Measurements from ENCODE around the gene CES3. TPM values are rescaled to one million over a fixed set of nuclear protein-coding genes. Genes with fewer than 3 reads are reported as not detected.

The CES3 gene
- total RNA-seq, 2 experiments from 2014 or later = 1.4 to 2.7 TPM

- H3K4me1 ChIP-seq (ENCODE audit: insufficient read depth, low read length, poor library complexity, severe bottlenecking) = peaks cover 5% of the 10 kb centered on the region
- TF ChIP-seq CTCF (conservative IDR thresholded peaks at IDR 0.05; ENCODE audit: low read length) (peak; percentile 91), EZH2phosphoT487 (IDR thresholded peaks at IDR 0.05; ENCODE audit: borderline replicate concordance, low read depth, low read length) (no peak)
- BruUV-seq (replicated peaks) = no TSS peak
- no peaks in the 10 kb centered on the region for H3K9me3 ChIP-seq (ENCODE audit: low read length)
- ChIA-PET CTCF (ENCODE audit: unreplicated experiment) (no interaction called here), POLR2A (no interaction called here)
- DNase-seq (ENCODE audit: low spot score) = peak; percentile 84
- H3K9me2 ChIP-seq (ENCODE audit: insufficient read depth, low read length) = no peaks in the 10 kb centered on the region
- peak overlapping the region; percentile 54; the same call in 1 of the 2 replicates for H2AFZ ChIP-seq (ENCODE audit: low read length)
- H3K4me2 ChIP-seq (ENCODE audit: low read length) = peak overlapping the region; percentile 66
- intact Hi-C loops (cut with micrococcal nuclease; ENCODE audit: unreplicated experiment) = no loop called here
- no peaks in the 10 kb centered on the region for H3K79me2 ChIP-seq (ENCODE audit: insufficient read depth, low read depth, low read length)
- H4K20me1 ChIP-seq (ENCODE audit: insufficient read depth, low read length) = no peaks in the 10 kb centered on the region
- no peaks in the 10 kb centered on the region for H3K36me3 ChIP-seq (ENCODE audit: insufficient read depth, low read length)
- peak overlapping the region; percentile 48 for H3K4me3 ChIP-seq (ENCODE audit: low read depth, low read length, poor library complexity, severe bottlenecking)
- no peak overlapping the region for H3K27ac ChIP-seq (ENCODE audit: low read depth, low read length, poor library complexity, severe bottlenecking)
These were observed 13.6 kb upstream of the CES3 start for GRCh38 chr16:66947302-66948065.

GRCh38 chr16:66948134-66948836 lies 12.8 kb upstream of the CES3 start:
- TF ChIP-seq CTCF (conservative IDR thresholded peaks at IDR 0.05; ENCODE audit: low read length) = no peak
- no peak for TF ChIP-seq EZH2phosphoT487 (IDR thresholded peaks at IDR 0.05; ENCODE audit: borderline replicate concordance, low read depth, low read length)
- Histone ChIP-seq H3K9me3 (ENCODE audit: low read length) (no peaks in the 10 kb centered on the region), H3K36me3 (ENCODE audit: insufficient read depth, low read length) (no peaks in the 10 kb centered on the region), H3K4me3 (ENCODE audit: low read depth, low read length, poor library complexity, severe bottlenecking) (peak overlapping the region; percentile 48), H3K9me2 (ENCODE audit: insufficient read depth, low read length) (no peaks in the 10 kb centered on the region), H3K4me2 (ENCODE audit: low read length) (peak overlapping the region; percentile 66), H2AFZ (ENCODE audit: low read length) (peak overlapping the region; percentile 54; the same call in 1 of the 2 replicates), H4K20me1 (ENCODE audit: insufficient read depth, low read length) (no peaks in the 10 kb centered on the region), H3K27ac (ENCODE audit: low read depth, low read length, poor library complexity, severe bottlenecking) (no peak overlapping the region), H3K79me2 (ENCODE audit: insufficient read depth, low read depth, low read length) (no peaks in the 10 kb centered on the region), H3K4me1 (ENCODE audit: insufficient read depth, low read length, poor library complexity, severe bottlenecking) (peaks cover 5% of the 10 kb centered on the region)
- ChIA-PET CTCF (ENCODE audit: unreplicated experiment) (no interaction called here), POLR2A (no interaction called here)
- intact Hi-C loops (cut with micrococcal nuclease; ENCODE audit: unreplicated experiment) = no loop called here
- no TSS peak for BruUV-seq (replicated peaks)
- no peak for DNase-seq (ENCODE audit: low spot score)

GRCh38 chr16:66948837-66949225 lies 12.2 kb upstream of the CES3 start:
- Histone ChIP-seq H3K4me2 (ENCODE audit: low read length) (no peak overlapping the region), H2AFZ (ENCODE audit: low read length) (no peak overlapping the region), H3K9me3 (ENCODE audit: low read length) (no peaks in the 10 kb centered on the region), H4K20me1 (ENCODE audit: insufficient read depth, low read length) (no peaks in the 10 kb centered on the region), H3K4me1 (ENCODE audit: insufficient read depth, low read length, poor library complexity, severe bottlenecking) (peaks cover 5% of the 10 kb centered on the region), H3K9me2 (ENCODE audit: insufficient read depth, low read length) (no peaks in the 10 kb centered on the region), H3K36me3 (ENCODE audit: insufficient read depth, low read length) (no peaks in the 10 kb centered on the region), H3K4me3 (ENCODE audit: low read depth, low read length, poor library complexity, severe bottlenecking) (no peak overlapping the region), H3K79me2 (ENCODE audit: insufficient read depth, low read depth, low read length) (no peaks in the 10 kb centered on the region), H3K27ac (ENCODE audit: low read depth, low read length, poor library complexity, severe bottlenecking) (no peak overlapping the region)
- POLR2A ChIA-PET = no interaction called here
- BruUV-seq (replicated peaks) = no TSS peak
- CTCF ChIA-PET (ENCODE audit: unreplicated experiment) = no interaction called here
- TF ChIP-seq CTCF (conservative IDR thresholded peaks at IDR 0.05; ENCODE audit: low read length) = no peak
- TF ChIP-seq EZH2phosphoT487 (IDR thresholded peaks at IDR 0.05; ENCODE audit: borderline replicate concordance, low read depth, low read length) = no peak
- DNase-seq (ENCODE audit: low spot score) = no peak
- intact Hi-C loops (cut with micrococcal nuclease; ENCODE audit: unreplicated experiment) = no loop called here

Data from OCI-LY7 (cell line).